ENCODE results near the gene FBXO39.

Gene FBXO39

DNA sequence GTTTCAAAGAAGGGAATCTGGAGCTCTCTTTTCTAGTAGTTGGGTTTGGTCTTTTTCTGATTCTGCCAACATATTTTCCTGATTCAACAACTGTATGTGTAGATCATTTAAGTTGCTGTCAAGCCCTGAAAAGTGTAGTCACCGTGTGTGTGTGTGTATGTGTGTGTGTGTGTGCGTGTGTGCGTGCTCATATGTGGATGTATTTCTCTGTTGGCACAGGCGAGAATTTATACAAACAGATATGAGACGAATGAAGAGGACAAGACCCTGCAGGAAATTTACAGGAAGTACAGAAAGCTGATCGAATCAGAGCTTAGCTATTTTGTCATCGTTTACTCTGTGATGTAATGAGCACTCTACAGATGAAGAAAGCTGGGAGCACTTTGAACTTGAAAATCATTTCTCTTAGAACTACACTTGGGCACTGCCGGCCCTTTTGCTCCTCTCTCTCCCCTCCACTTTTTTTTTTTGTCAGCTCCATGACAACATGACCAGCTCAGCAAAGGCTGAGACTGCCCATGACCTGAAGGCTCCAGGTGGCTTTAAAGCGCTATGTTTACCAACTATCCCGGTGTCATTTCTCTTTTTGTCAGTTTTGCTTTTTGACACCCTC lies 11.2 kb downstream of the FBXO39 start:
- TF ChIP-seq, protein P1, sequence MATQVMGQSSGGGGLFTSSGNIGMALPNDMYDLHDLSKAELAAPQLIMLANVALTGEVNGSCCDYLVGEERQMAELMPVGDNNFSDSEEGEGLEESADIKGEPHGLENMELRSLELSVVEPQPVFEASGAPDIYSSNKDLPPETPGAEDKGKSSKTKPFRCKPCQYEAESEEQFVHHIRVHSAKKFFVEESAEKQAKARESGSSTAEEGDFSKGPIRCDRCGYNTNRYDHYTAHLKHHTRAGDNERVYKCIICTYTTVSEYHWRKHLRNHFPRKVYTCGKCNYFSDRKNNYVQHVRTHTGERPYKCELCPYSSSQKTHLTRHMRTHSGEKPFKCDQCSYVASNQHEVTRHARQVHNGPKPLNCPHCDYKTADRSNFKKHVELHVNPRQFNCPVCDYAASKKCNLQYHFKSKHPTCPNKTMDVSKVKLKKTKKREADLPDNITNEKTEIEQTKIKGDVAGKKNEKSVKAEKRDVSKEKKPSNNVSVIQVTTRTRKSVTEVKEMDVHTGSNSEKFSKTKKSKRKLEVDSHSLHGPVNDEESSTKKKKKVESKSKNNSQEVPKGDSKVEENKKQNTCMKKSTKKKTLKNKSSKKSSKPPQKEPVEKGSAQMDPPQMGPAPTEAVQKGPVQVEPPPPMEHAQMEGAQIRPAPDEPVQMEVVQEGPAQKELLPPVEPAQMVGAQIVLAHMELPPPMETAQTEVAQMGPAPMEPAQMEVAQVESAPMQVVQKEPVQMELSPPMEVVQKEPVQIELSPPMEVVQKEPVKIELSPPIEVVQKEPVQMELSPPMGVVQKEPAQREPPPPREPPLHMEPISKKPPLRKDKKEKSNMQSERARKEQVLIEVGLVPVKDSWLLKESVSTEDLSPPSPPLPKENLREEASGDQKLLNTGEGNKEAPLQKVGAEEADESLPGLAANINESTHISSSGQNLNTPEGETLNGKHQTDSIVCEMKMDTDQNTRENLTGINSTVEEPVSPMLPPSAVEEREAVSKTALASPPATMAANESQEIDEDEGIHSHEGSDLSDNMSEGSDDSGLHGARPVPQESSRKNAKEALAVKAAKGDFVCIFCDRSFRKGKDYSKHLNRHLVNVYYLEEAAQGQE (IDR thresholded peaks at IDR 0.05; ENCODE audit: insufficient replicate concordance, low read depth) = no peak
- Histone ChIP-seq H3K27ac (replicated peaks) (no peak overlapping the region), H3K27me3 (ENCODE audit: insufficient read depth, poor library complexity, severe bottlenecking) (no peaks in the 10 kb centered on the region), H3K4me3 (replicated peaks; ENCODE audit: insufficient read depth, low read length) (no peak overlapping the region)
- no peak for DNase-seq (ENCODE audit: low read depth in 1 of 2, low spot score in 1 of 2)

DNA sequence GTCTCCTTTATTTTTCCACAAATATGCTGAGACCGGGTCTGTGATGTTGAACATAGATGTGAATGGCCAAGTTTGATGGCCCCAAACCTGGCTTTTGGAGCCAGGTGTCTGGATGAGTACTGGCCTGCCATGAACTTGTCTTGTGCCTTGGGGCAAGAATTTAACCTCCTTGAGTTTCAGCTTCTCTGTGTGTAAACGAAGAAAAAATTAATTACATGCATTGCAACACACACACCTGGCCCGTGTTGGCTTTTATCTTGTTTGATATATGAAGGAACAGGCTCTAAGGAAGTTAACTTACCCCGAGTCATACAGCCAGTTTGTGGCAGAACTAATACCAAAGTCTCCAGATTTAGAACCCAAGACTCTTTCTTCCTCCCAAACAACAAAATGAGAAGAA lies 13.1 kb downstream of the FBXO39 start:
- H3K27me3 ChIP-seq (ENCODE audit: insufficient read depth, poor library complexity, severe bottlenecking) = no peaks in the 10 kb centered on the region
- no peak for DNase-seq (ENCODE audit: low read depth in 1 of 2, low spot score in 1 of 2)
- no peak for TF ChIP-seq SPI1 (IDR thresholded peaks at IDR 0.05; ENCODE audit: borderline replicate concordance, low read depth)
- TF ChIP-seq POLR2AphosphoS5 (IDR thresholded peaks at IDR 0.05; ENCODE audit: low read depth) = no peak
- TF ChIP-seq GABPA (IDR thresholded peaks at IDR 0.05; ENCODE audit: low read depth) = no peak
- TF ChIP-seq, protein P1 (IDR thresholded peaks at IDR 0.05; ENCODE audit: insufficient replicate concordance, low read depth) = no peak
- TF ChIP-seq, protein P2, sequence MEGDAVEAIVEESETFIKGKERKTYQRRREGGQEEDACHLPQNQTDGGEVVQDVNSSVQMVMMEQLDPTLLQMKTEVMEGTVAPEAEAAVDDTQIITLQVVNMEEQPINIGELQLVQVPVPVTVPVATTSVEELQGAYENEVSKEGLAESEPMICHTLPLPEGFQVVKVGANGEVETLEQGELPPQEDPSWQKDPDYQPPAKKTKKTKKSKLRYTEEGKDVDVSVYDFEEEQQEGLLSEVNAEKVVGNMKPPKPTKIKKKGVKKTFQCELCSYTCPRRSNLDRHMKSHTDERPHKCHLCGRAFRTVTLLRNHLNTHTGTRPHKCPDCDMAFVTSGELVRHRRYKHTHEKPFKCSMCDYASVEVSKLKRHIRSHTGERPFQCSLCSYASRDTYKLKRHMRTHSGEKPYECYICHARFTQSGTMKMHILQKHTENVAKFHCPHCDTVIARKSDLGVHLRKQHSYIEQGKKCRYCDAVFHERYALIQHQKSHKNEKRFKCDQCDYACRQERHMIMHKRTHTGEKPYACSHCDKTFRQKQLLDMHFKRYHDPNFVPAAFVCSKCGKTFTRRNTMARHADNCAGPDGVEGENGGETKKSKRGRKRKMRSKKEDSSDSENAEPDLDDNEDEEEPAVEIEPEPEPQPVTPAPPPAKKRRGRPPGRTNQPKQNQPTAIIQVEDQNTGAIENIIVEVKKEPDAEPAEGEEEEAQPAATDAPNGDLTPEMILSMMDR (IDR thresholded peaks at IDR 0.05; ENCODE audit: insufficient read depth, low read length) = no peak

DNA sequence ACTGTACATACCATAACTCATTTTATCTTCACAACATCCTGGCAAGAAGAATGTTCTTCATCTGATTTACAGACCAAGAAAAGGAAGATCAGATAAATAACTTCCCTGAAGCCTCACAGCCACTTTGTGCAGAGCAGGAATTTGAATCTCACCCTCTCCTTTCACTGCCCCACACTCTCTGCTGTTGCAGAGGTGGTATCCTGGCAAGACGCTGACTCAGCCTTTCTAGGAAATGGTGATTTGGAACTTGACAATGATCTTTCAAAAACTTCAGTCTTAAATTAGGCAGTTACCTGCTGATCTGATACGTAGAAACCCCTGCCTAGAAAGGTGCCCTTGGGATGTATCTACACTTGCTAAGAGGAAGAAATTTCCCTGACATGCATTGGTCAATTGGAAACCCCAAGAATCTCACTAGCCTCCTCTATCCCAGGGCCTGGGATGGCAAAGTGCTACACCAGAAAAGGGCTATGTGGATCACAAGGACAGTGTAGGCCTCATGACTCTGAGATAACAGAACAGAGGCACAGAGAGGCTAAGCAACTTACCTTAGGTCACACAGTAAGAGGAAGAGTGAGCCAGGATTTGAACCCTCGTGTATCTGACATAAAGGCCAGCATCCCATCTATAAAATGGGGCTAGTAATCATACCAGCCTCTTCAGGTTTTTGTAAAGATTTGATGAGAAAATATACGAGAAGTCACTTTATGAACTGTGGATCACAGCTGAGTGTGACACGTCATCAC lies 17.9 kb downstream of the FBXO39 start:
- H3K27ac ChIP-seq (replicated peaks) = no peak overlapping the region
- H3K4me3 ChIP-seq (replicated peaks; ENCODE audit: insufficient read depth, low read length) = no peak overlapping the region
- no peak for DNase-seq (ENCODE audit: low read depth in 1 of 2, low spot score in 1 of 2)
- H3K27me3 ChIP-seq (ENCODE audit: insufficient read depth, poor library complexity, severe bottlenecking) = no peaks in the 10 kb centered on the region
- TF ChIP-seq GABPA (IDR thresholded peaks at IDR 0.05; ENCODE audit: low read depth) = no peak
- TF ChIP-seq, protein P1 (IDR thresholded peaks at IDR 0.05; ENCODE audit: insufficient replicate concordance, low read depth) = no peak
- TF ChIP-seq, protein P2 (IDR thresholded peaks at IDR 0.05; ENCODE audit: insufficient read depth, low read length) = no peak
- TF ChIP-seq POLR2AphosphoS5 (IDR thresholded peaks at IDR 0.05; ENCODE audit: low read depth) = no peak
- TF ChIP-seq SPI1 (IDR thresholded peaks at IDR 0.05; ENCODE audit: borderline replicate concordance, low read depth) = no peak

More for the DNA sequence above, 13.1 kb downstream of the FBXO39 start:
- Histone ChIP-seq H3K27ac (replicated peaks) (no peak overlapping the region), H3K4me3 (replicated peaks; ENCODE audit: insufficient read depth, low read length) (no peak overlapping the region)

All from HL-60 (cell line).